Measurements from ENCODE around the gene FXYD4.

FXYD4 gene

GRCh38 chr10:43338117-43338516 lies 33.3 kb upstream of the FXYD4 start:
- in situ Hi-C loops (cut with MboI; ENCODE audit: low sequenced_read_pairs, unreplicated experiment) = no loop called here
- no peak for TF ChIP-seq CTCF (IDR thresholded peaks at IDR 0.05; ENCODE audit: borderline replicate concordance, control extremely low read depth, extremely low read depth, insufficient read depth, missing control alignments)
- DNase-seq (ENCODE audit: low spot score) = no peak

- DNase-seq (ENCODE audit: low spot score) = no peak
- no peak for TF ChIP-seq CTCF (IDR thresholded peaks at IDR 0.05; ENCODE audit: borderline replicate concordance, control extremely low read depth, extremely low read depth, insufficient read depth, missing control alignments)
- in situ Hi-C loops (cut with MboI; ENCODE audit: low sequenced_read_pairs, unreplicated experiment) = no loop called here
Observed at GRCh38 chr10:43339136-43339535, 32.3 kb upstream of the FXYD4 start.

GRCh38 chr10:43340101-43340500 lies 31.3 kb upstream of the FXYD4 start:
- in situ Hi-C loops (cut with MboI; ENCODE audit: low sequenced_read_pairs, unreplicated experiment) = no loop called here
- DNase-seq (ENCODE audit: low spot score) = no peak

GRCh38 chr10:43340619-43341018 lies 30.8 kb upstream of the FXYD4 start:
- in situ Hi-C loops (cut with MboI; ENCODE audit: low sequenced_read_pairs, unreplicated experiment) = no loop called here
- DNase-seq (ENCODE audit: low spot score) = no peak
- TF ChIP-seq CTCF (IDR thresholded peaks at IDR 0.05; ENCODE audit: borderline replicate concordance, control extremely low read depth, extremely low read depth, insufficient read depth, missing control alignments) = no peak

More at GRCh38 chr10:43340101-43340500, 31.3 kb upstream of the FXYD4 start:
- no peak for TF ChIP-seq CTCF (IDR thresholded peaks at IDR 0.05; ENCODE audit: borderline replicate concordance, control extremely low read depth, extremely low read depth, insufficient read depth, missing control alignments)

GRCh38 chr10:43341450-43341849 lies 30.0 kb upstream of the FXYD4 start:
- in situ Hi-C loops (cut with MboI; ENCODE audit: low sequenced_read_pairs, unreplicated experiment) = no loop called here
- no peak for DNase-seq (ENCODE audit: low spot score)
- TF ChIP-seq CTCF (IDR thresholded peaks at IDR 0.05; ENCODE audit: borderline replicate concordance, control extremely low read depth, extremely low read depth, insufficient read depth, missing control alignments) = no peak

GRCh38 chr10:43342279-43343125 lies 28.9 kb upstream of the FXYD4 start:
- no peak for TF ChIP-seq CTCF (IDR thresholded peaks at IDR 0.05; ENCODE audit: borderline replicate concordance, control extremely low read depth, extremely low read depth, insufficient read depth, missing control alignments)
- no peak for DNase-seq (ENCODE audit: low spot score)
- in situ Hi-C loops (cut with MboI; ENCODE audit: low sequenced_read_pairs, unreplicated experiment) = no loop called here
